NCI-H82 treated with DMSO at 0.1 percent for 48 hours (cell line): ENCODE results near the gene EID2.

ENCODE experiments used
- DNase-seq: peaks from one replicate; lab custom pipeline; 2025; ENCODE audit not compliant: unreplicated experiment; lab: John Stamatoyannopoulos, UW

The EID2 gene

GRCh38 chr19:39539165-39539517, 820 bp downstream of the EID2 start:
- DNase-seq = peak; percentile 6

GRCh38 chr19:39533791-39534190, 6.2 kb downstream of the EID2 start:
- DNase-seq = no peak

- no peak for DNase-seq
Measured at GRCh38 chr19:39533003-39533512, 6.9 kb downstream of the EID2 start.

GRCh38 chr19:39532233-39533002, 7.5 kb downstream of the EID2 start, which contains the start of gene EID2B:
TSS of gene EID2B (minus strand) at chr19:39532852. CDS start at chr19:39532802, 50 bp downstream.
- peak; percentile 84 for DNase-seq

- DNase-seq = no peak
Measured at GRCh38 chr19:39531834-39532232, 8.1 kb downstream of the EID2 start.

- DNase-seq = no peak
Measured at GRCh38 chr19:39525205-39525604, 14.8 kb downstream of the EID2 start.

GRCh38 chr19:39524495-39524894, 15.5 kb downstream of the EID2 start:
- DNase-seq = peak; percentile 69

- no peak for DNase-seq
Measured at GRCh38 chr19:39520541-39521484, 19.1 kb downstream of the EID2 start.

- DNase-seq = no peak
Measured at GRCh38 chr19:39518975-39519374, 21.0 kb downstream of the EID2 start.

- DNase-seq = no peak
Measured at GRCh38 chr19:39518458-39518857, 21.5 kb downstream of the EID2 start.

- DNase-seq = no peak
Measured at GRCh38 chr19:39517432-39517831, 22.5 kb downstream of the EID2 start.

GRCh38 chr19:39516270-39516669, 23.7 kb downstream of the EID2 start:
- DNase-seq = no peak

GRCh38 chr19:39515551-39516191, 24.3 kb downstream of the EID2 start:
- DNase-seq = no peak

GRCh38 chr19:39514840-39515550, 25.0 kb downstream of the EID2 start, which contains the start of gene SELENOV:
TSS of gene SELENOV (plus strand) at chr19:39515139. CDS start at chr19:39515213, 74 bp downstream.
- DNase-seq = no peak

GRCh38 chr19:39512988-39513387, 27.0 kb downstream of the EID2 start:
- DNase-seq = no peak

GRCh38 chr19:39509233-39509632, 30.7 kb downstream of the EID2 start:
- no peak for DNase-seq

- no peak for DNase-seq
Measured at GRCh38 chr19:39508629-39509028, 31.3 kb downstream of the EID2 start.

GRCh38 chr19:39507715-39508364, 32.1 kb downstream of the EID2 start:
- DNase-seq = no peak

GRCh38 chr19:39506944-39507714, 32.8 kb downstream of the EID2 start:
- DNase-seq = peak; percentile 67
